HG03457 (cell line): Measurements from ENCODE around the gene PREPL.

Experiments used
- ATAC-seq: cut with Tn5 transposase; IDR thresholded peaks from one replicate; pipeline ENCODE4 v1.9.1; 2021; ENCODE audit warnings: moderate number of reproducible peaks; ENCODE audit not compliant: unreplicated experiment

The PREPL gene

GRCh38 chr2:44297431-44297830 lies 63.9 kb downstream of the PREPL start:
- ATAC-seq, result no peak

- ATAC-seq, result no peak
Measured at GRCh38 chr2:44296653-44297052, 64.6 kb downstream of the PREPL start.

GRCh38 chr2:44295633-44296359 lies 65.5 kb downstream of the PREPL start:
- ATAC-seq, result no peak

GRCh38 chr2:44295113-44295512 lies 66.2 kb downstream of the PREPL start:
- no peak for ATAC-seq

GRCh38 chr2:44291281-44292248 lies 69.7 kb downstream of the PREPL start:
- no peak for ATAC-seq

- no peak for ATAC-seq
Measured at GRCh38 chr2:44290261-44290660, 71.0 kb downstream of the PREPL start.

GRCh38 chr2:44286884-44287638 lies 74.2 kb downstream of the PREPL start:
- ATAC-seq, result no peak

- ATAC-seq, result no peak
Measured at GRCh38 chr2:44286119-44286883, 75.0 kb downstream of the PREPL start.

- ATAC-seq, result no peak
Measured at GRCh38 chr2:44285174-44285573, 76.1 kb downstream of the PREPL start.

- no peak for ATAC-seq
Measured at GRCh38 chr2:44283116-44283666, 78.1 kb downstream of the PREPL start.

- no peak for ATAC-seq
Measured at GRCh38 chr2:44280869-44281268, 80.4 kb downstream of the PREPL start.

GRCh38 chr2:44277541-44277940 lies 83.8 kb downstream of the PREPL start:
- ATAC-seq, result no peak

- ATAC-seq, result no peak
Measured at GRCh38 chr2:44275927-44276303, 85.4 kb downstream of the PREPL start.

GRCh38 chr2:44273596-44273995 lies 87.7 kb downstream of the PREPL start:
- ATAC-seq, result no peak

- no peak for ATAC-seq
Measured at GRCh38 chr2:44273076-44273475, 88.2 kb downstream of the PREPL start.

GRCh38 chr2:44271296-44271695 lies 90.0 kb downstream of the PREPL start:
- ATAC-seq, result no peak

GRCh38 chr2:44269831-44270230 lies 91.5 kb downstream of the PREPL start:
- no peak for ATAC-seq

- ATAC-seq, result no peak
Measured at GRCh38 chr2:44267796-44268648, 93.3 kb downstream of the PREPL start.
